ENCODE measurements around the gene CDH13. TPM values are rescaled to one million over a fixed set of nuclear protein-coding genes. Genes with fewer than 3 reads are reported as not detected.

CDH13 gene
- total RNA-seq, 4 donors from 2014 or later, result 5.8 to 36.7 (median 20.4) TPM

DNA sequence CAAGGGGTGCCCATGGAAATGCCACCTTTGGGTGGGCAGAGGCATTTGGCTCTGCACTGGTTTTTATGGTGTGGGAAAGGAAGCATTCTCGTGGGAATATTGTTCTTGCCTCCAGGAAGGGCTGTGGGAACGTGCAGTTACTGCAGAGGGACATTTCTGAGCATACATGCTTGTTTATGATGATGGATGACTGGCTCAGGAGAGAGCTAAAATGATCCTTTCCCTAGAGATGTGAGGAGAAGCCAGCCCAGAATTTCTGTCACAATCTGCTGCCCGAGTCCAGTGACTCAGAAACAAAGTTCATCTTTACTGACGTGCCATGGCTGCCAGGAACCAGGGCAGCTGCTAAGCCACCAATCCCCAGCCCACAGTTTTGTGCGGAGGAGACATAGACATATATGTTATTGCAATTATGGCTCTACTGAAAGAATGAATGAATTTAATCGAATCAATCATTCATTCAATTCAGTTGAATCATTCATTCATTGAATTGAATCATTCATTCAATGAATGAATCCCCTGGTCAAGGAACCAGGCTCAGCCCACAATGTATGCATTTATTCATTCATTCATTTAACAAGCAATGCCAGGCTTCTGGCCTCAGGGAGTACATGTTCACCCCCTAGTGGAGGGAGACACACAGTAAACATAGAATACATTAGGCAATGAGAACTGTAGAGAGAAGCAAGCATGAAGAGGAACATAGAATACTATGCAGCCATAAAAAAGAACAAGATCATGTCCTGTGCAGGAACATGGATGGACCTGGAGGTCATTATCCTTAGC lies 766.6 kb downstream of the CDH13 start:
- no peaks in the 10 kb centered on the region for H3K27me3 ChIP-seq
- H3K36me3 ChIP-seq, result no peaks in the 10 kb centered on the region
- peaks cover 0 to 13% of the 10 kb centered on the region in 2 donors for H3K4me1 ChIP-seq
- no peak overlapping the region for H3K4me3 ChIP-seq
- TF ChIP-seq, protein P1, sequence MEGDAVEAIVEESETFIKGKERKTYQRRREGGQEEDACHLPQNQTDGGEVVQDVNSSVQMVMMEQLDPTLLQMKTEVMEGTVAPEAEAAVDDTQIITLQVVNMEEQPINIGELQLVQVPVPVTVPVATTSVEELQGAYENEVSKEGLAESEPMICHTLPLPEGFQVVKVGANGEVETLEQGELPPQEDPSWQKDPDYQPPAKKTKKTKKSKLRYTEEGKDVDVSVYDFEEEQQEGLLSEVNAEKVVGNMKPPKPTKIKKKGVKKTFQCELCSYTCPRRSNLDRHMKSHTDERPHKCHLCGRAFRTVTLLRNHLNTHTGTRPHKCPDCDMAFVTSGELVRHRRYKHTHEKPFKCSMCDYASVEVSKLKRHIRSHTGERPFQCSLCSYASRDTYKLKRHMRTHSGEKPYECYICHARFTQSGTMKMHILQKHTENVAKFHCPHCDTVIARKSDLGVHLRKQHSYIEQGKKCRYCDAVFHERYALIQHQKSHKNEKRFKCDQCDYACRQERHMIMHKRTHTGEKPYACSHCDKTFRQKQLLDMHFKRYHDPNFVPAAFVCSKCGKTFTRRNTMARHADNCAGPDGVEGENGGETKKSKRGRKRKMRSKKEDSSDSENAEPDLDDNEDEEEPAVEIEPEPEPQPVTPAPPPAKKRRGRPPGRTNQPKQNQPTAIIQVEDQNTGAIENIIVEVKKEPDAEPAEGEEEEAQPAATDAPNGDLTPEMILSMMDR (IDR thresholded peaks at IDR 0.05 in 4 of 5, conservative IDR thresholded peaks at IDR 0.05 in 1 of 5), result no peak
- intact Hi-C loops (cut with DNase I; ENCODE audit: low total_unique reads) (no loop called here), in situ Hi-C loops (cut with MboI; ENCODE audit: low sequenced_read_pairs in 4 of 4) (no loop called here)
- ATAC-seq (no peak), DNase-seq (no peak)
- no peak overlapping the region for H3K27ac ChIP-seq
- no peaks in the 10 kb centered on the region for H3K9me3 ChIP-seq

DNA sequence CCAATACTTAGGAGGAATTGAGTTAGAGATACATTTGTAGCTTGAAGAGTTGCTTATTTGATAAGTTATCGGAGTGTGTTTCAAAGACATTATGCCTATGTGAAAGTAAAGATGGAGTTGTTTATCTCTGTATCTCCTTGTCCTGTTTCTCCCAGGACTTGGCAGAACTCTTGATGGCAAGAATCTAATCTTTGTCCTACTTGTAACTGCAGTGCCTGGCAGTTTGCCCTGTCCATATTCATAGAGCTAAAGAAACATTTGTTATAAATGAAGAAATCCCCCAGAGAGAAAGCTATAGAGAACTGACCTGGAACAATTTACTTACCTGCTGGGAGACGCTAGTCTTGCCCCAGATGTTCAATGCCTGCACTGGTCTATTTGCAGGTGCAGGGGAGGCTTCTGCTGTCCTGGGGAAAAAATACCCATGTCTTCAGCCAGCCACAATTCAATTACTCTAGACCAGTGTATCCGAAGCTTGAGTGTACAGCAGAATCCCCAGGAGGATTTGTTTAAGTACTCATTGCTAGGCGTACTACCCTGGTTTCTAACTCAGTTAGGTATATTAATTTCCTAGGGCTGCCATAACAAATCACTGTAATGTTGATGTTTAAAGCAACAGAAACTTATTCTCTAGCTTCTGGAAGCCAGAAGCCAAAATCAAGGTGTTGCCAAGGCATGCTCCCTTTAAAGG lies 771.0 kb downstream of the CDH13 start:
- H3K27ac ChIP-seq, result no peak overlapping the region
- in situ Hi-C loops (cut with MboI; ENCODE audit: low sequenced_read_pairs in 4 of 4), result no loop called here
- intact Hi-C loops (cut with DNase I; ENCODE audit: low total_unique reads), result no loop called here
- peaks cover 0 to 8% of the 10 kb centered on the region in 2 donors for H3K4me1 ChIP-seq
- H3K9me3 ChIP-seq, result no peaks in the 10 kb centered on the region
- TF ChIP-seq POLR2A (IDR thresholded peaks at IDR 0.05), result no peak
- TF ChIP-seq, protein P1 (IDR thresholded peaks at IDR 0.05 in 4 of 5, conservative IDR thresholded peaks at IDR 0.05 in 1 of 5), result no peak
- H3K27me3 ChIP-seq, result no peaks in the 10 kb centered on the region
- H3K4me3 ChIP-seq, result no peak overlapping the region
- DNase-seq, result no peak
- H3K36me3 ChIP-seq, result no peaks in the 10 kb centered on the region
- no peak for ATAC-seq

DNA sequence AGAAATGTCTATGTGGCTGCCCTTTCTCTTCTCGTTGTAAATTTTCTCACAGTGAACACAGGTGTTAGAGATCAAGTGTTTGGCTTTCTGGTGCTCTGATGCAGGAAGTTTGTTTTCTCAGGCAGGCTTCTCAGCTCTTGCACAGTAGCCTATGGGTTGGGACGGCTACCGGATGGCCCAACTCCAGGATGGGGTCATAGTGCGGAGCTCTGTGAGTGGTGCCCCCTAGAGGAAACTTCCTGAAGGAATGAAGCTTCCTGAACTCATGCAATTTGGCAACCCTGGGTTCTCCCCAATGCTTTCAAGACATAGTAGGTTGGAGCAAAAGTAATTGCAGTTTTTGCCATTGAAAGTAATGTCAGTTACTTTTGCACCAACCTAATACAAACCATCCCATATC lies 773.5 kb downstream of the CDH13 start:
- Histone ChIP-seq H3K27ac (no peak overlapping the region), H3K36me3 (no peaks in the 10 kb centered on the region), H3K4me3 (no peak overlapping the region), H3K4me1 (peaks cover 0 to 8% of the 10 kb centered on the region in 2 donors), H3K9me3 (no peaks in the 10 kb centered on the region), H3K27me3 (no peaks in the 10 kb centered on the region)
- ATAC-seq (no peak), DNase-seq (no peak)
- in situ Hi-C loops (cut with MboI; ENCODE audit: low sequenced_read_pairs in 4 of 4), result no loop called here
- TF ChIP-seq, protein P1 (IDR thresholded peaks at IDR 0.05 in 4 of 5, conservative IDR thresholded peaks at IDR 0.05 in 1 of 5), result no peak
- TF ChIP-seq POLR2A (IDR thresholded peaks at IDR 0.05), result no peak
- intact Hi-C loops (cut with DNase I; ENCODE audit: low total_unique reads), result no loop called here

DNA sequence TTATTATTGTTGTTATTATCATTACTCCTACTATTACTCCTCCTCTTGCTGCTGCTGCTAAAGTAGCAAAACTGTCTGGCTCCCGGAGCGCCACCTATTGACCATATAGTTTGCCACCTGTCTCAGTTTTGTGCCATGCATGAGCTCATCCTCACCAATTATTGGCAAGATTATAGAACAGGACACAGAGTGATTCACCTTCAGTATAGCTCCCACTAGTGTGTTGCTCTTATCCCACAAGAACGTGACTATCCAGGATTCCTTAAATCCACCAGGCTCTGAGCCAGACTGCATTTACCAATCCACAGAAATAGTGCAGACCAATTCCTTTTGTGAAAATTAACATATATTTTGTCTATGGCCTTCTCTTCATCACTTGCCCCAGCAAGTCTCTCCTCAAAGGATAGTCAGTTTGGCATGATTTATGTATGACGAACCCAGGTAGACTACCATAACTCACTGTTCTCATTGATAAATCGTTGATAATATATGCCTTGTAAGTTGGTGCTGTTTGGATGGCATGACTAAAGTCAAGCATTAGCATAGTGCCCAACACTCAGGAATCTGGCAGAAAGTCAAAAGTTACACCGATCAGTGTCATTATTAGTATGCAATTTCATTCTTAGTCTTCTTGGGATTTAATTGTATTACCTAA lies 775.5 kb downstream of the CDH13 start:
- H3K9me3 ChIP-seq, result no peaks in the 10 kb centered on the region
- H3K4me1 ChIP-seq, result peaks cover 0 to 6% of the 10 kb centered on the region in 2 donors
- H3K27me3 ChIP-seq, result no peaks in the 10 kb centered on the region
- H3K4me3 ChIP-seq, result no peak overlapping the region
- intact Hi-C loops (cut with DNase I; ENCODE audit: low total_unique reads), result no loop called here
- no peak for DNase-seq
- H3K36me3 ChIP-seq, result no peaks in the 10 kb centered on the region
- H3K27ac ChIP-seq, result no peak overlapping the region
- ATAC-seq, result no peak
- in situ Hi-C loops (cut with MboI; ENCODE audit: low sequenced_read_pairs in 4 of 4), result no loop called here
- TF ChIP-seq, protein P1 (IDR thresholded peaks at IDR 0.05 in 4 of 5, conservative IDR thresholded peaks at IDR 0.05 in 1 of 5), result no peak
- TF ChIP-seq POLR2A (IDR thresholded peaks at IDR 0.05), result no peak
